Dedifferentiated amniotic fluid mesenchymal stem cell (primary cell): Measurements from ENCODE around the gene SEC61B.
"Not testable (repeated sequence)": the region's sequence is repeated elsewhere in the genome, so short reads cannot be mapped to it uniquely, and the experiment has no call there.

Experiments
- DNase-seq: peaks from one replicate; pipeline ENCODE4 v3.0.0-alpha.2; 2016; ENCODE audit errors: extremely low spot score

SEC61B gene

DNA sequence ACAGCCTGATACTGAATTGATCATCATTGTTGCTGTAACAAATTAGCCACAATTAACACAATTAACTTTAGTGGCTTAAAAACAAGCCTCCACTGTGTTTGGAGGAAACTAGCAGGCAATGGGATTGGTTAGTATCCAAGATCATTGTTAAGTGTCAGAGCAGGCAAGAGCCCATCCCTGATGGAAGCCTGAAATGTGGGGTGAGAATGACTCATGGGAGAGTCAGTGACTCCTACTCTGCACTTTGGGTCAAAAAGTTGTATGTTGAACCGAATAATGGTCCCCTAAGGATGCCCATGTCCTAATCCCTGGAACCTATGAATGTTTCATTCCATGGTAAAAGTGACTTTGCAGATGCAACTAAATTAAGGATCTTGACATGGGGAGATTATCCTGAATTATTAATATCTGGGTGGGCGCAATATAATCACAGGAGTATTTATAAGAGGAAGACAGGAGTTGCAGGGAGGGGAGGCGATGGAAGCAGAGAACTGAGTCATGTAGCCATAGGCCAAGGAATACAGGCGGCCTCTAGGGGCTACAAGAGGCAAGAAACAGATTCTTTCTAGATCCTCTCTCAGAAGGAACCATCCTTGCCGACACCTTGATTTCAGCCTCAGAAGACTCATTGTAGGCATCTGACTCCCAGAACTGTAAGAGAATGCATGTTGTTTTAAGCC lies 29.2 kb upstream of the SEC61B start:
- DNase-seq, result no peak

DNA sequence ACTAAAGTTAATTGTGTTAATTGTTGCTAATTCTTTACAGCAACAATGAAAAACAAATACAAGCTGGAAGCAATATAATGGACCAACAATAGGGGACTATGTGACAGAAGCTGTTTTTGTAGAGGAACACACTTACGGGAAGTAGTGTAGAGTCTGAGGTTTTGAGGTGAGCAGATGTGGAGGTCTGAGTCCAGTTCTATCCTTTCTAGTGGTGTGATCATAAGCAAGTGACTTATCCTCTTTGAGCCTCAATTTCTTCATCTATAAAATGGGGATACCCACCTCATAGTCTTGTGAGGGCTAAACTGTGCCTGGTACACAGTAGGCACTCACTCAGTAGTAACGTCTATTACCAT lies 28.6 kb upstream of the SEC61B start:
- no peak for DNase-seq

DNA sequence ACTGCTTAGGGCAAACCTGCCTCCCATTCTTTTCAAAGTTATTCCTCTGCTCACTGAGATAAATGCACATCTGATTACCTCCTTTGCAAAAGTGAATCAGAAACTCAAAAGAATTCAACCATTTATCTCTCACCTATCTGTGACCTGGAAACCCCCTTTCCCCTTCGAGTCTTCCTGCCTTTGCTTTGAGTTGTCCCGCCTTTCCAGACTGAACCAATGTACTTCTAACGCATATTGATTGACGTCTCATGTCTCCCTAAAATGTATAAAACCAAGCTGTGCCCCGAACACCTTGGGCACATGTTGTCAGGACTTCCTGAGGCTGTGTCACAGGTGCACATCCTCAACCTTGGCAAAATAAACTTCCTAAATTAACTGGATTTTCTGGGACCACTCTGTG lies 25.6 kb upstream of the SEC61B start:
- DNase-seq, result not testable (repeated sequence)

DNA sequence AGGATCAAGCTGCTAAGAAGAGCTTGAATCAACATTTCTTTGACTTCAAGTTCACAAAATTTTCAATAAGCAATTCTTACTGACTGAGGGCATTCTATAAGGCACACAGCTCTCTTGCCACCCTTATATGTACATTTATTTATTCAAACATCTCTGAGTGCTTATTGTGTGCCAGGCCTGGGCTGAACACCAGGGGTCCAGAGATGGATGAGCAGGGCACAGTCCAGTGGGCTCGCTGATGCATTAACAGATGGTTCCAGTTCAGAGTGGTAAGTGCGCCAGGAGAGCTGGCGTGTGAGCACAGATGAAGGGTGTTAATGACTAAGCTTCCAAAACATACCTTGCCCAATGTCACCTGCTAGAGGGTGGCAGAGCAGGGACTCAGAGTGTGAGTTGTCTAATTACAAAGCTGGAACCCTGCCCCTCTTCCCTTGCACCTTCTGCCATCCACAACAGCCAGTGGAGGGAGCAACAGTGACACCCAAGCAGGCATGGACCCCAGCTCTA lies 24.9 kb upstream of the SEC61B start:
- DNase-seq, result no peak

DNA sequence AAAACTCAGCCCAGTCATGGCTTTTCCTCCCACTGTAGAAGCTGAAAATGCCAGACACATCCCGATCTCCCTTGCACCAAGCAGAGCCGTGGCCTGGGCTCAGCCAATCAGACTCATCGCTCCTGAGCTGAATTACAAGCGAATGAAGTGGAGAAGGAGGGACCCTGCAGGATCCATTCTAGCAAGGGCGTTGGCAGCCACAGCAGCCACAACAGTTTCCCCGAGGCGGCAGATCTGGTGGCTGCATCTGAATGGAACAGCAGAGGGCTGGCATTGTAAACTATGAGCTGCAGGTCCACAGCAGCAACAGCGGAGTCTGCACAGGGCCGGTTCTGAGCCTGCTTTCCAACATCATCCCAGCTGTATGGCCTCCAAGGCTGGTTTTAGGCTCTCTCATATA lies 24.1 kb upstream of the SEC61B start:
- DNase-seq, result no peak

DNA sequence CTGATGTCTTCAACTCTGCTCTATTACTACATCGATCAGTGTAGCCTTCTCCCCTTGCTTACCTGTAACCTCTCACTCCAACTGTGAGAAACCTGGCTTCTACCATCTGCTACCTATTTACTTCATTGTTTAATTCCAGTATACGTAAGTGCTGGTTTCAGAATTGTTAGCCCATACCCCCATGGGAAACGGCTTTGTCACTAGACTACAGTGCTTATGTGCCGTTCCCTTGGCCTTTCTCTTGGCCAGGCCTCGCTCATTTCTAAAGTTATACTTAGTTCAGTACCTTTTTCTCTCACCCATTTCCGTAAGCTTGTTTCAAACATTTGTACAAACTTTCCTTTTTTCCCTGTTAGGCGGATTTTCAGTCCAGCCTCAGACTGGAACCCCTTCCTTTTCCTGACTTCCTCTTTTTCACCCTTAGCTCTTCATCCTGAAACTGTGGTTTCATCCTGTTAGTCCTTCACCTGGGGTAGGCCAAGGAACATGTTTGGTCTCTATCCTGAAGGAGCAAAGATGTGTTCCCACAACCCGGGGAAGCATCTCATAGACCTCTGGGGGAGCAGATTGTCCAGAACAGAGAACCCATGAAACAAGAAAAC lies 22.0 kb upstream of the SEC61B start:
- no peak for DNase-seq

DNA sequence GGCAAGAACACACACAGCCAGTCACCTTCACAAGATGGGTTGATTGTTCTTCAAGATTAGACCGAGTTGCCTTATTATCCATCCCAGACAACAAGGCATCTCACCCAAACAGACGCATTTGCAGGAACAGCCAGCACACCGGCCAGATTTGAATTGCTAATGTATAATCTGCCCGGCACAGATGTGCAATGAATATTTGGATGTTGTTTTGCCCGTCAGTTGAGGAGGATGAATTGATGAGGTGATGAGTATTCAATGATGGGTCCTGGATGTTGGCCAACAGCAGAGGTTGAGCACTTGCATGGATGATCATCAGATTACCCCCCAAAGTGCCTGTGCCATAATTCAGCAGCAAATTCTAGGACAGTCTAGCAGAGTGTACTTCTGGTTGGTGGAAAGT lies 20.5 kb upstream of the SEC61B start:
- DNase-seq, result no peak

DNA sequence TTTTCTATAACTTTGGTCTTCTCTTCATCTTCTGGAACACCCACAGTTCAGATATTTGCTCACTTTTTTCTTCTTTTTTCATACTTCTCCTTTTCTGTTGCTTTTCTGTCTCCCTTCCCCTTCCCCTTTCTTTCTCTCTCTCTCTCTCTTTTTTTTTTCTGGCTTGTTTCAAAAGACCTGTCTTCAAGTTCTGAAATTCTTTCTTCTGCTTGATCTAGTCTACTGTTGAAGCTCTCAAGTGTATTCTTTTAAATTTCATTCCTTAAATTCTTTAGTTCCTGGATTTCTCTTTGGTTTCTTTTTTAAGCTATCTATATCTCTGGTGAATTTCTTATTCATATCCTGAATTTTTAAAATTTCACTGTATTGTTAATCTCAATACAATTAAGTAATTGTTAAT lies 11.5 kb upstream of the SEC61B start:
- DNase-seq, result no peak

DNA sequence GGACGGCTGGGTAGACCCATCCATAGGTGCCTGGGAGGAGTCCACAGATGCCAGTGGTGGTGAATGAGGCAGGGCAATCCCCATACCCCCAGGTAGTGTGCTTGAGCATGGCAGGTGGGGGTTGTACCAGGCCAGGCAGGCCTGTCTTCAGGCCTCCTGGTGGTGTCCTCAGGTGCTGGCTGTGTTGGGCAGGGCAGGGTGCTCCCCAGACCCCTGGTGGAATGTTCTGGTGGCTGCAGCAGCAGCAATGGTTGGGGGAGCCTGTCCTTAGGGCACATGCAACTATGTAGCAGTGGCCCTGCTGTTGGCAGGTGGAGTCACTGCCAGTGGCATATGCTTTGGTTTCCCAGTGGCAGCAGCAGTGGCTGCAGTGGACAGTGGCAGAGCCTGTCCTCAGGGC lies 10.3 kb upstream of the SEC61B start:
- DNase-seq, result no peak

DNA sequence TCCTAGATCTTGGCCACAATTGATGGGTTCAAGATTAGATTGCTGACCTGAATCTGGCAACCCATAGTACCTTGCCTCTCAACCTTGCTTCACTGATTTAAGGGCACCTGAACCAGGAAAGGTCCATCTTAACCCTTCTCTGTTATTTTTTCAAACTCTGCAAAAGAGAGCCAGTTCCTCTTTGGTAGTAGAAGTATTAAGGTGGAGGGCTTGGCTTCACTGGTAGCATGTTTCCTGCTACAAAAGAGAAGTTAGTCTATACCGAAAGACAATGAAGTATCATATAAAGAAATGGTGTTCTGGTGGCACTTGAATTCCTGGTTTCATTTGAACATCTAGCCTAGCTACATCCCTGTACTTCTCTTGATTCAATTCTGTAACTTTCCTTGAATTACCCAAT lies 8.9 kb upstream of the SEC61B start:
- no peak for DNase-seq

DNA sequence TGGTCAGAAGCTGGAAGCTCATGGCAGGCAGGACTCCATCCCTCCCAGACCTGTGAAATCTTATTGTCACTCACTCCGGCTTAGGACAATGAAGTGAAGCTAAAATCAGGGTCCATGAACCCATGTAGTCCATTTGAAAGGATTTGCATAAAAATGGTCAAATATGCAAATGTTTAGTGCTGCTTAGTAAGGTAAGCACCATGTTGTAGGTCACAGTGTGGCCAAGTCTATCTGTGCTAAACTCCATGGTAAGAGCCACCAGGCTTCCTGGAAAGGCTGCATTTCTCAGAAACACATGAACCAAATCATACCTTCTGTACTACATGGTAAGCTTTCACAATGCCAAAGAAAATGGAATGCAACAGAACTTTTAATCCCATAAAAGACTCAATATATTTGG lies 6.0 kb upstream of the SEC61B start:
- DNase-seq, result no peak

DNA sequence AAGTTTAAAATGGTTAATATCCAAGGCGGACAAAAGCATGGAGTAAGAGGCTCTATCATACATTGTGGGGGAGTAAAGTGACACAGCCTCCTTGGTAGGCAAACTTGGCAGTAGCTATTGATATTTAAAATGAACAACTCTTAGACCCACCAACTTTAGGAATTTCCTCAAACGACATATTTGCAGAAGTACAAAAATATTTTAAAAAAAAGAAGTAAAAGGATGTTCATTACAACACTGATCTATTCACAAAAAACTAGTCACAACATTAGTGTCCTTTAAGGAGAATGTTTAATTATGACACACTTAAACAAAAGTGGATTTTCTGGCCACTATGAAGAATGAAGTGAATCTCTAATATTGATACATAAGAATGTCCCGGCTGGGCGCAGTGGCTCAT lies 2.1 kb upstream of the SEC61B start:
- DNase-seq, result no peak

DNA sequence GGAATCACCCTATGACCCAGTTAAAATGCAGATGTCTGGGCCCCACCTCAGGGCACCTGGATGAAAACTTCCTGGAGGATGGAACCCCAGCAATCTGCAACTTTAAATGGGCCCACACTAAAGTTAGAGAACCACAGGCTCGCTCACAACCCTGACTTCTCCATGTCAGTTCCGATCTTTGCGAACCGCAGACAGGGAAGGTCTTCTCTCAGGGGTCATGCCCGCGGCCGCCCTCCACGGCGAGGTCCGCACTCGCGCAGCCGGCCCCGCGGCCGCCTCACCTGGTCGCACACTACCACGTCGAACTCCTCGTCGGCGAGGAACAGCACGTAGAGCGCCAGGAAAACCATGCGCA lies 839 bp upstream of the SEC61B start:
- DNase-seq, result no peak

DNA sequence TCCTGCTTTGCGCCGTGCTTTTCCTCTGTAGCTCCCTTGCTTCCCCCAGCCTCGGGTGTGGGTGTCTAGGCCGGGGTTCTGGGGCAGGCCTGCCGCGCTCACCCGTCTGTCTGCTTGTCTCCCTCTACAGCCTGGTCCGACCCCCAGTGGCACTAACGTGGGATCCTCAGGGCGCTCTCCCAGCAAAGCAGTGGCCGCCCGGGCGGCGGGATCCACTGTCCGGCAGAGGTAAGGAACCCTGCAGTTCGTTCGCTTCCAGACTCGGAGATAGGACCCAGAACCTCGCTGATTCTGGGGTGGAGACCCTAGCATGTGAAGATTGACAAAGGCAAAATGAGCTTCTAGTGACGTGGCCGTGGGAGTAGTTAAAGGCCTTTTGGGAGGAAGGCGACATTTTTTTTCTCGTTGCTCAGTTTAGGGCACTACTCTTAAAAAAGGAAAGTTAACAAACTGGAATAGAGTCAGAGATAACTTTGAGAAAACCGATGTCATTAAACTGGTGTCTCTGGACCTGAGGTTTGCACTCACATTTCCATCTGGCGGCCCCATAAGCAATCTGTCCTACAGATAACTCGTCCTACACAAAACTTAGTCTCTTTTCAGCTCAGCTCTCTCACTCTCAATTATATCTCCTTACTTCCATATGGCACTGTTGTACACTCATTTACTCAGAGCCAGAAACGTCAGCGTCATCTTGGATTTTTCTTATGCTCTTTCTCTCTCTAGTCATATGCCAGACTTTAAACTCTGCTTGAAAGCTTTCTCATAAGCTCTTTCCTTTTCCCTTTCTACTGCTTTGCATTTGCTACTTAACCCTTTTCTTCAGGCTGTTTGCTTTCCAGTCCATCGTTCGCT lies 561 bp downstream of the SEC61B start:
- DNase-seq, result peak; percentile 19

DNA sequence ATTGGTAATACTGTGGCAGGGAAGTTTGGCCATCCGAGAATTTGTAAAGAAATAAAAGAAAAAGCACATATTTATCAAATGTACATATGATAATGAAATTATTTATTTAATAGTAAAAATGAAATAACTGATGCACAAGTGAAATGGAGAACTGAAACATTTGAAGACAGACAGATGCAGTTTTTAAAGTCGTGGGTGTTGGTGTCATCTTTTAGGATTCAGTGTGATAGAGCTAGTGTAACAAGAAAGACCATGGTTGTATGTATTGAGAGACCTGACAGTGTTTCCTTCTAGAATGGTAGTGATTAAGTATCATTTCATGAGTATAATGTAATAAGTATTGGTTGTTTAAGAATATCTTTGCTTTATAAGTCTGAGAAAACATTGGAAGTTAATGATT lies 2.4 kb downstream of the SEC61B start:
- no peak for DNase-seq

DNA sequence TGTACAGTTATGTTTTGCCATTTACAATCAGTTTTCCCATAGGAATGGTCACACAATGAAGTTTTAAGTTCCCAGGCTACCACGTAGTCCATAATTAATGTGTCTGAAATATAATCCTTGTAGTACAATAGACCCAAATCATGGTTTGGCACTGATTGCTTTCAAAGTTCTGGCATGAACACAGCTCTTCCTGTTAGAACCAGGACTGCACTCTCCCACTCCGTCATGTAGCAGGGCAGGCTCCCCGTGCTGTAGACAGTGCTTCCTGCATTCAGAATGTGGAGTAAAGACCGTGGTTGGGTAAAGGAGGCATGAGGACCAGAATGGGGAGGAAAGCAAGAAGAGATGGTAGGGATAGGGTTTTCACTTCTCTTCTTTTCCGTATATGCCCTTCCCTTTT lies 4.0 kb downstream of the SEC61B start:
- DNase-seq, result no peak

DNA sequence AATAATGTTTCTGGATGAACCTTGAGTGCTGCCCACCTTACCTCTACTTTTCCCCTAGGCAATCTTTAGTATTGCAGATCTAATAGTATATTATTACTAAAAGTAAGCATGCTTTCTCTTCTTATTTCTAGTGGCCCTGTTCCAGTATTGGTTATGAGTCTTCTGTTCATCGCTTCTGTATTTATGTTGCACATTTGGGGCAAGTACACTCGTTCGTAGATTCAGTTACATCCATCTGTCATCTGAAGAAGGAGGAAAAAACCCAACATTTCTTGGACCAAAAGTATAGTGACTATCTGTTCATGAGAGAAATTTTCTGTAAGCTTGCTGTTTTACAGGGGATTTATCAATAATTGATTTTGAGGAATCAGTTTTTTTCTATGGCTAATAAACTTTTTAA lies 8.1 kb downstream of the SEC61B start:
- no peak for DNase-seq

DNA sequence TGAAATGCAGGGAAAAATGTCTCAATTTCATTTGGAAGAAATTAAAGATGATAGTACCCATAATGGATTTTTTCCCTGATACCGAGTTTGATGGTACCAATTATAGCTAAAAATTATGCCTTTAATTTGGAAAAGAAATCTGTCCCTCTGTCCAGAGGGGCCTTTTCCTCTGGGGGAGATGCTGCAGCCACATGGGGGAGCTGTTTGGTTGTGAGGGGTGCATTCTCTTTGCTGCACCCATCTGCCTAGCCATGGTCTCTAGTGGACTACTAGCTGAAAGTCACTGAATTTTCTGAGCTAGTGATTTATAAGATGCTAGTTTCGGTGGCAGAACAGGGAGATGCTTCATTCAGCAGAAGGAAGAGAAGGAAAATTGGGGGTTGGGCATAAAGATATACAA lies 9.6 kb downstream of the SEC61B start:
- no peak for DNase-seq

DNA sequence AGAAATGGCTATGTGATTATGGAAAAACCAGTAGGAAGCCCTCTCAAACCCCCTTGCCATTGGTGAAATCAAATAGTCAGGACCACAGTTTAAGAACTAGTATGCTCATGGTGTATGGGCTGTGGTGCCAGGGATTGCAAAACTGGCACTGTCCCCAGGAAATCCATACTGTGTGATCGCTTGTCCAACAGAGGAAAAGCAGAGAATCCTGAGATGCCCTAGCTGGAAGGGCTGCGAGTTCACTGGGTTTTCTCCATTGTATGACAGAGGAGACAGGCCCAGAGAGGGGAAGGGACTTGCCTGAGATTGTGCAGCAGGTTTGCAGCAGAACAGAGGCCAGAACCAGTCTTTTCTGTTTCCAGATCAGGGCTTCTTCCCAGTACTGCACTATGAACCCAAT lies 12.5 kb downstream of the SEC61B start:
- no peak for DNase-seq

DNA sequence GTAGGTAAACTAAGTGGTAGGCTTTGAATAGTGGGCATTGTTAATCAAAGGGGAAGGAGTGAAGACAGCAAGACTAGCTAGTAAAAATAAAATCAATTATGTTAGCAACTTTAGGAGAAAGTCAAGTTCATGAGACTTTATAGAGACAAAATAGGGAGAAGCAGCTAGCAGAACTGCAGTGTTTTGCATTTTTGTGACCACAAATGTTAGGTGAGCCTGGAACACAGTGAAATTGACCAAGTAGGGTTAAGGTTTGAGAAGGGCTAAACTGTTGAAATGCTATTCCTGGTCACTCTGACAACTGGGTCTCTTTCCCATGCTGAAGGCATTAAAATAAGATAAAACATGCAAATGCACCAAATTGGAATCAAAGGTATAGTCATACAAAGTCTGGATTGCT lies 13.0 kb downstream of the SEC61B start:
- DNase-seq, result no peak

DNA sequence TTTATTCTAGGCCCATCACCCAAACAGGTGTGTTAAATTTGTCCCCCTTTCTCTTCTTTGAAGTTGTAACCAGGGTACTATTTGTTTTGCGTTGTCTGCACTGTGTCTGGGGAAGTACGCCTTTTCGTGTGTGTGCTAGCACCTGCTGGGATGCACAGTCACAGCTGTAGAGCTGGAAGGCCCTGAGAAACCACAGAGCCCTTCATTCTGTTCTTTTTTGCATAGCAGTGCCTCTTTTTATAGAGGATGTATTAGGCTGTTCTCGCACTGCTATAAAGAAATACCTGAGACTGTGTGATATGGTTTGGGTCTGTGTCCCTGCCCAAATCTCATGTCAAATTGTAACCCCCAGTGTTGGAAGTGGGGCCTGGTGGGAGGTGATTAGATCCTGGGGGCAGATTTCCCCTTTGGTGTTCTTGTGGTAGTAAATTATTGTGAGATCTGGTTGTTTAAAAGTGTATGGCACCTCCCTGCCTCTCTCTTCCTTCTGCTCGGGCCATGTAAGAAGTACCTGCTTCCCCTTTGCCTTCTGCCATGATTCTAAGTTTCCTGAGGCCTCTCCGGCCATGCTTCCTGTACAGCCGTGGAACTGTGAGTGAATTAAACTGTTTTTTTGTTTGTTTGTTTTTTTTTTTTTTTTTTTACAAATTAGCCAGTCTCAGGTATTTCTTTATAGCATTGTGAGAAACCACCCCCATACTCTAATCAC lies 14.0 kb downstream of the SEC61B start:
- no peak for DNase-seq

DNA sequence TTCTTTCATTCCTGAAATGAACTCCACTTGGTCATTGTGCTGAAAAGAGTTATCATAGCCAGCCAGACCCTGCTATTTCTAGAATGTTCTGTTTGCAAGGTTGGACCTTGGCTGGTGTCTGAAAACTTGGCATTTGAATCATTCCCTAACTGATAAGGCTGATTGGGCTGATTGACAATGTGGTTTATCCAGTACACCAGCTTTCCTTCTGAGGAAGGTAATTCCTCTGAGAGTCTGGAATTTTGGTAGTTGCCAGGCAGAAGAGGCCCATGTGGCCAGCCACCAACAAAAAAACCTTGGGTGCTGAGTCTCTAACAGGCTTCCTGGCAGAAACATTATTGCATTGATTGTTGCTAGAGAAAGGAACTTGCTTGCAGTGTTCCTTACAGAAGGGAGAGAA lies 15.3 kb downstream of the SEC61B start:
- no peak for DNase-seq

DNA sequence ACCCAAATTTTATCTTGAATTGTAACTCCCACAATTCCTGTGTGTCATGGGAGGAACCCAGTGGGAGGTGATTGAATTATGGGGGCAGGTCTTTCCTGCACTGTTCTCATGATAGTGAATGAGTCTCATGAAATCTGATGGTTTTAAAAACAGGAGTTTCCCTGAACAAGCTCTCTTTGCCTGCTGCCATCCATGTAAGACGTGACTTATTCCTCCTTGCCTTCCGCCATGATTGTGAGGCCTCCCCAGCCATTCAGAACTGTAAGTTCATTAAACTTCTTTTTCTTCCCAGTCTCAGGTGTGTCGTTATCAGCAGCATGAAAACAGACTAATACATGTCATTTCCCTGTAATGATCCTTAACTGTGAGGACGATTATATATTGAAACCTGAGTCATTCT lies 15.8 kb downstream of the SEC61B start:
- DNase-seq, result not testable (repeated sequence)
